CD4-positive, CD25-positive, alpha-beta regulatory T cell (primary cell): ENCODE data around the gene SOSTDC1. TPM values are rescaled to one million over a fixed set of nuclear protein-coding genes. Genes with fewer than 3 reads are reported as not detected.
A peak's percentile ranks its signal among the peaks of the same experiment; 100 is the strongest.
"Not testable (repeated sequence)": the region's sequence is repeated elsewhere in the genome, so short reads cannot be mapped to it uniquely, and the experiment has no call there.

Source experiments
- ATAC-seq, 2 donors: fragments of 150-1000 bp; cut with Tn5 transposase; one replicate each; pipeline ENCODE4 v1.10.0; 2021; ENCODE audit warnings: low read depth in 2 of 2, moderate number of reproducible peaks in 2 of 2, moderate library complexity in 1 of 2
- DNase-seq, 3 donors: peaks; one replicate each; pipeline versions ENCODE4 v3.0.0 to v3.0.0-alpha.2; 2012 to 2022; ENCODE audit warnings: mixed read lengths in 1 of 3
- H3K27ac ChIP-seq: one replicate; pipeline ENCODE4 v1.7.0; 2013; ENCODE audit warnings: mild to moderate bottlenecking, low read length; ENCODE audit not compliant: insufficient read depth, poor library complexity, severe bottlenecking
- H3K27me3 ChIP-seq: one replicate; pipeline ENCODE4 v1.7.0; 2013; ENCODE audit warnings: low read length; ENCODE audit not compliant: control insufficient read depth, insufficient read depth
- H3K36me3 ChIP-seq: one replicate; pipeline ENCODE4 v1.7.0; 2013; ENCODE audit warnings: mild to moderate bottlenecking, low read length, moderate library complexity; ENCODE audit not compliant: control insufficient read depth, insufficient read depth
- H3K4me1 ChIP-seq: 2 replicates; pipeline ENCODE4 v1.7.0; 2013; ENCODE audit warnings: mild to moderate bottlenecking, low read length; ENCODE audit not compliant: insufficient read depth, control insufficient read depth, poor library complexity, severe bottlenecking
- H3K4me3 ChIP-seq: one replicate; pipeline ENCODE4 v1.7.0; 2013; ENCODE audit warnings: low read depth, mild to moderate bottlenecking, low read length, moderate library complexity
- H3K9me3 ChIP-seq, 2 experiments: 1 replicate in 1 of 2; 2 replicates in 1 of 2; pipeline ENCODE4 v1.7.0; 2013; ENCODE audit warnings: low read length in 2 of 2, mild to moderate bottlenecking in 1 of 2, moderate library complexity in 1 of 2; ENCODE audit not compliant: control insufficient read depth in 2 of 2
- H3K27ac Mint-ChIP-seq, 3 donors: one replicate each; pipeline ENCODE4 v1.8.0; 2020 to 2022; ENCODE audit warnings: mild to moderate bottlenecking in 3 of 3, mixed read lengths in 3 of 3, moderate library complexity in 2 of 3
- H3K27me3 Mint-ChIP-seq: one replicate; pipeline ENCODE4 v1.8.0; 2022; ENCODE audit warnings: mild to moderate bottlenecking, mixed read lengths
- H3K36me3 Mint-ChIP-seq: one replicate; pipeline ENCODE4 v1.8.0; 2020; ENCODE audit warnings: mixed read lengths
- H3K4me1 Mint-ChIP-seq, 4 donors: one replicate each; pipeline ENCODE4 v1.8.0; 2020 to 2022; ENCODE audit warnings: mixed read lengths in 4 of 4, mild to moderate bottlenecking in 1 of 4
- H3K4me3 Mint-ChIP-seq, 4 donors: one replicate each; pipeline ENCODE4 v1.8.0; 2020 to 2022; ENCODE audit warnings: mild to moderate bottlenecking in 4 of 4, mixed read lengths in 4 of 4, moderate library complexity in 3 of 4
- H3K9me3 Mint-ChIP-seq, 7 donors: one replicate each; pipeline ENCODE4 v1.8.0; 2020 to 2022; ENCODE audit warnings: mixed read lengths in 7 of 7, mild to moderate bottlenecking in 3 of 7, moderate library complexity in 2 of 7
- polyA plus RNA-seq, 4 donors: library from polyadenylated mRNA; unstranded; fragments of 300-500 nt; fragmentation: Illumina TruSeq; gene quantifications; one replicate each; pipeline ENCODE4 v1.2.3, GENCODE V29; 2021
- total RNA-seq: library from RNA; stranded (reverse); gene quantifications from one replicate; pipeline ENCODE4 v1.2.3, GENCODE V29; 2022

Gene SOSTDC1
- not detected for total RNA-seq
- not detected for polyA plus RNA-seq

GRCh38 chr7:16465469-16466361, at the start of gene SOSTDC1:
SOSTDC1 (minus strand) TSS chr7:16465738; CDS start chr7:16465668, 70 bp downstream.
- Histone ChIP-seq H3K4me1 (no peaks in the 10 kb centered on the region), H3K36me3 (no peaks in the 10 kb centered on the region), H3K9me3 (no peaks in the 10 kb centered on the region), H3K4me3 (no peak within 1 kb of the TSS), H3K27ac (no peak within 1 kb of the TSS), H3K27me3 (no peaks in the 10 kb centered on the region)
- H3K4me1 Mint-ChIP-seq, result peaks cover 0 to 2% (median under 1%) of the 10 kb centered on the region in 4 donors
- H3K4me3 Mint-ChIP-seq, result no peak within 1 kb of the TSS
- H3K36me3 Mint-ChIP-seq, result no peaks in the 10 kb centered on the region
- H3K9me3 Mint-ChIP-seq, result peaks cover 0 to 4% (median 0%) of the 10 kb centered on the region in 7 donors
- H3K27ac Mint-ChIP-seq, result no peak within 1 kb of the TSS
- DNase-seq (no peak), ATAC-seq (no peak)
- H3K27me3 Mint-ChIP-seq, result no peaks in the 10 kb centered on the region

- no peaks in the 10 kb centered on the region for H3K36me3 ChIP-seq
- ATAC-seq (no peak), DNase-seq (no peak)
- peaks cover 4% of the 10 kb centered on the region for H3K27me3 Mint-ChIP-seq
- H3K4me3 ChIP-seq, result no peak overlapping the region
- H3K27ac Mint-ChIP-seq, result no peak overlapping the region
- H3K9me3 Mint-ChIP-seq, result no peaks in the 10 kb centered on the region
- no peak overlapping the region for H3K4me3 Mint-ChIP-seq
- H3K9me3 ChIP-seq, result peaks cover 0 to 2% of the 10 kb centered on the region in 2 experiments
- no peaks in the 10 kb centered on the region for H3K4me1 Mint-ChIP-seq
- H3K36me3 Mint-ChIP-seq, result no peaks in the 10 kb centered on the region
- no peaks in the 10 kb centered on the region for H3K27me3 ChIP-seq
- no peak overlapping the region for H3K27ac ChIP-seq
- H3K4me1 ChIP-seq, result no peaks in the 10 kb centered on the region
Measured at GRCh38 chr7:16514729-16515128, 49.2 kb upstream of the SOSTDC1 start.

- Mint-ChIP-seq H3K9me3 (no peaks in the 10 kb centered on the region), H3K27ac (no peak overlapping the region), H3K4me1 (no peaks in the 10 kb centered on the region)
Measured at GRCh38 chr7:16514271-16514670, 48.7 kb upstream of the SOSTDC1 start.

GRCh38 chr7:16512097-16512496, 46.6 kb upstream of the SOSTDC1 start:
- H3K9me3 Mint-ChIP-seq, result peaks cover 0 to 4% (median 0%) of the 10 kb centered on the region in 7 donors
- Histone ChIP-seq H3K9me3 (peaks cover 0 to 2% of the 10 kb centered on the region in 2 experiments), H3K4me1 (no peaks in the 10 kb centered on the region), H3K27ac (no peak overlapping the region), H3K27me3 (no peaks in the 10 kb centered on the region), H3K4me3 (no peak overlapping the region), H3K36me3 (no peaks in the 10 kb centered on the region)
- DNase-seq (no peak), ATAC-seq (no peak)
- no peaks in the 10 kb centered on the region for H3K4me1 Mint-ChIP-seq
- H3K27ac Mint-ChIP-seq, result no peak overlapping the region
- peaks cover 1% of the 10 kb centered on the region for H3K27me3 Mint-ChIP-seq
- H3K4me3 Mint-ChIP-seq, result no peak overlapping the region
- no peaks in the 10 kb centered on the region for H3K36me3 Mint-ChIP-seq

More at GRCh38 chr7:16514271-16514670, 48.7 kb upstream of the SOSTDC1 start:
- ATAC-seq (no peak), DNase-seq (no peak)
- H3K27me3 Mint-ChIP-seq, result peaks cover 4% of the 10 kb centered on the region
- H3K4me3 Mint-ChIP-seq, result no peak overlapping the region
- H3K9me3 ChIP-seq, result peaks cover 0 to 2% of the 10 kb centered on the region in 2 experiments
- H3K27me3 ChIP-seq, result no peaks in the 10 kb centered on the region
- H3K4me1 ChIP-seq, result no peaks in the 10 kb centered on the region
- no peaks in the 10 kb centered on the region for H3K36me3 Mint-ChIP-seq
- no peak overlapping the region for H3K4me3 ChIP-seq
- no peak overlapping the region for H3K27ac ChIP-seq
- no peaks in the 10 kb centered on the region for H3K36me3 ChIP-seq

- H3K9me3 Mint-ChIP-seq, result peaks cover 0 to 4% (median 0%) of the 10 kb centered on the region in 7 donors
- Histone ChIP-seq H3K36me3 (no peaks in the 10 kb centered on the region), H3K27ac (no peak overlapping the region), H3K4me3 (no peak overlapping the region), H3K9me3 (peaks cover 0 to 2% of the 10 kb centered on the region in 2 experiments), H3K27me3 (no peaks in the 10 kb centered on the region), H3K4me1 (no peaks in the 10 kb centered on the region)
- no peaks in the 10 kb centered on the region for H3K36me3 Mint-ChIP-seq
- no peak for ATAC-seq
- H3K4me1 Mint-ChIP-seq, result no peaks in the 10 kb centered on the region
- DNase-seq, result no peak
- no peak overlapping the region for H3K27ac Mint-ChIP-seq
- no peak overlapping the region for H3K4me3 Mint-ChIP-seq
- H3K27me3 Mint-ChIP-seq, result no peaks in the 10 kb centered on the region
Measured at GRCh38 chr7:16511314-16511713, 45.8 kb upstream of the SOSTDC1 start.

- Histone ChIP-seq H3K4me1 (no peaks in the 10 kb centered on the region), H3K9me3 (no peaks in the 10 kb centered on the region), H3K36me3 (no peaks in the 10 kb centered on the region), H3K27me3 (no peaks in the 10 kb centered on the region), H3K4me3 (no peak overlapping the region), H3K27ac (no peak overlapping the region)
- Mint-ChIP-seq H3K27ac (no peak overlapping the region), H3K36me3 (no peaks in the 10 kb centered on the region), H3K9me3 (peaks cover 0 to 4% (median 1%) of the 10 kb centered on the region in 7 donors), H3K27me3 (no peaks in the 10 kb centered on the region), H3K4me3 (no peak overlapping the region), H3K4me1 (no peaks in the 10 kb centered on the region)
- ATAC-seq, result no peak
- no peak for DNase-seq
Measured at GRCh38 chr7:16509829-16510228, 44.3 kb upstream of the SOSTDC1 start.

GRCh38 chr7:16506422-16506821, 40.9 kb upstream of the SOSTDC1 start:
- H3K4me1 Mint-ChIP-seq, H3K36me3 ChIP-seq, H3K4me3 ChIP-seq, DNase-seq, H3K27me3 ChIP-seq, H3K27ac Mint-ChIP-seq, ATAC-seq, H3K4me3 Mint-ChIP-seq, H3K27ac ChIP-seq, H3K9me3 Mint-ChIP-seq, H3K4me1 ChIP-seq, H3K9me3 ChIP-seq, H3K36me3 Mint-ChIP-seq, H3K27me3 Mint-ChIP-seq: not testable (repeated sequence)

GRCh38 chr7:16504019-16504418, 38.5 kb upstream of the SOSTDC1 start:
- H3K36me3 Mint-ChIP-seq, result no peaks in the 10 kb centered on the region
- peaks cover 0 to 4% (median 1%) of the 10 kb centered on the region in 7 donors for H3K9me3 Mint-ChIP-seq

More at GRCh38 chr7:16504019-16504418, 38.5 kb upstream of the SOSTDC1 start:
- Mint-ChIP-seq H3K4me3 (peak overlapping the region in 1 of 4 donors; percentile 76), H3K4me1 (no peaks in the 10 kb centered on the region), H3K27ac (no peak overlapping the region), H3K27me3 (no peaks in the 10 kb centered on the region)
- ATAC-seq (no peak), DNase-seq (no peak)
- Histone ChIP-seq H3K27me3 (no peaks in the 10 kb centered on the region), H3K9me3 (no peaks in the 10 kb centered on the region), H3K4me3 (no peak overlapping the region), H3K36me3 (no peaks in the 10 kb centered on the region), H3K27ac (no peak overlapping the region), H3K4me1 (no peaks in the 10 kb centered on the region)
